HG03558 (cell line): ENCODE measurements around the gene HOXB4.

Source experiments
- ATAC-seq: cut with Tn5 transposase; IDR thresholded peaks from one replicate; pipeline ENCODE4 v1.9.1; 2021; ENCODE audit warnings: moderate number of reproducible peaks; ENCODE audit not compliant: unreplicated experiment; ENCODE audit errors: extremely low read depth

Gene HOXB4

DNA sequence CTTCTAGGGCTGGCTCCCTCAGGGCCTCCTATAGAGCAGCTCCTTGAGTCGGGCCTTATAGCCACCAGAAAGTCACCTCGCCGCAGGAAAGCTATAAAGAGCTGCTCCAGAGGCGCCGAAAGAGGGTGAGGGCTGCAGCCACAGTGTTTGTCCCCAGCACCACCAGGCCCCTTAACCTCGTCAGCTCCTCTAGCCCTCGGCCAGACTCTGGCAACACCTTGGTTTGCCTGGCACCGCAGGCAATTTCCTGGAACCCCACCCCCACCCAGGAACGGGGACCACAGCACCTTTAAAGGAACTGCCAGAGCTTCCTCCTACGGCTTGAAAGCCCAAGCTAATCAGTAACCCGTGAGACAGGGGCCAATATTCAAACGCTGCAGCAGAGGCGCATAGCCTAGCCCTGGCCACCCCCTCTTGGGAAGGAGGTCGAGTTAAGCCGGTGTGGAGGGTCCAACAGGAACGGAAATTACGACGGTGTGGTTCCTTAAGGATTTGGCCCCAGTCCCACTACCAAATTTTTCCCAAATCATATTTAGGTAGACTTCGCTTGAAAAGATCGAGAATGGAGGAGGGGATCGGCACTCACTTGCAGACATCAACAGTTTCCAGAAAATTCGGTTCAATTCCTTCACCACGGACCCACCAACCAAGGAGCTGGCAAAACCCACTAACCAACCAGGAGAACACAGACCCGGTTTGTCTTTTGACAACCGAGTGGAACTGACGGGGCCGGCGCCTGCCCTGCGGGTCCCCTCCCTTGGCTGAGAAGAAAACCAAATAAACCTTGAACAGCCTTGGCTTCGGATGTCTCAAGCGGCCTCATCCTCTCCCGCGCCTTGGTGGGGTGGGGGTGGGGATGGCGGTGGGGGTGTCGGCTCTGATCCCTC lies 23.6 kb upstream of the HOXB4 start:
- ATAC-seq: no peak

GRCh38 chr17:48601207-48601538 lies 23.0 kb upstream of the HOXB4 start:
- ATAC-seq: no peak

GRCh38 chr17:48600244-48601098 lies 22.3 kb upstream of the HOXB4 start:
- no peak for ATAC-seq

DNA sequence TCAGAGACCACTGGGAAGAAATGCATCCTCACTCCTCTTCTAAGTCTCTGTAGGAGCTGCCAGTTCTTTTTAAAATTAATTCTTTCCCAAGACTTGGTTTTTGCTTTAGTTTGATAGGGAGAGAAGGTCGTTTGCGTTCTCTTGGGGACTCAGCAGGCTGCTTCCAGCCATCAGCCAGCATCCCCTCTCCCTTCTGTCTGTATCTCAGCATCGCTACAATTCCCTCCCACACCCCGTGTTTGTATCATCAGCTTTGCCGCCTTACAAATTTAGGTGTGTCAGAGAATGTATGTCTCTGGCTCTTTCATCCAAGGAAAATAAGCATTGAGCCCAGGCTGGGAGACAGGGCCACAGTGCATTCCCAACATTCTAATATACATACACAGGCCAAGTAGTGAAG lies 21.2 kb upstream of the HOXB4 start:
- ATAC-seq: no peak

DNA sequence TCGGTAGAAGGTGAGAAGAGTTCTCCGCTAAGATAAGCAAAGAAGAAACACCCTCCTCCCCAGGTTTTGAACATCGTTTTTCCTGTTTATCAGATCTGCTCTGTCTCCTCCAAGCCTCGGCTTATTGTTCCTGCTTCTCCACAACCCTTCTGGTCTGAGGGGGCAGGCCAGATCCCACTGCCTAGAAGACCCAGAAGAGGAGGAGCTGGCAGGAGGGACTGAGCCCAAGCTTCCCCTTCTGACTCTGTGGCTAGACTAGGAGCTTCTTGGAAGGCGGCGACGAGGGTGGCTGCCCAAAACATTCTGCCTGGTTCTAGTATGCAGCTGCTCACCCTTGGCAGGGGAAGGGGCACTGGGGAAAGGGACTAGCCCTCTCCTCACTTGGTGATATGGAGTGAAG lies 20.6 kb upstream of the HOXB4 start:
- ATAC-seq: no peak

DNA sequence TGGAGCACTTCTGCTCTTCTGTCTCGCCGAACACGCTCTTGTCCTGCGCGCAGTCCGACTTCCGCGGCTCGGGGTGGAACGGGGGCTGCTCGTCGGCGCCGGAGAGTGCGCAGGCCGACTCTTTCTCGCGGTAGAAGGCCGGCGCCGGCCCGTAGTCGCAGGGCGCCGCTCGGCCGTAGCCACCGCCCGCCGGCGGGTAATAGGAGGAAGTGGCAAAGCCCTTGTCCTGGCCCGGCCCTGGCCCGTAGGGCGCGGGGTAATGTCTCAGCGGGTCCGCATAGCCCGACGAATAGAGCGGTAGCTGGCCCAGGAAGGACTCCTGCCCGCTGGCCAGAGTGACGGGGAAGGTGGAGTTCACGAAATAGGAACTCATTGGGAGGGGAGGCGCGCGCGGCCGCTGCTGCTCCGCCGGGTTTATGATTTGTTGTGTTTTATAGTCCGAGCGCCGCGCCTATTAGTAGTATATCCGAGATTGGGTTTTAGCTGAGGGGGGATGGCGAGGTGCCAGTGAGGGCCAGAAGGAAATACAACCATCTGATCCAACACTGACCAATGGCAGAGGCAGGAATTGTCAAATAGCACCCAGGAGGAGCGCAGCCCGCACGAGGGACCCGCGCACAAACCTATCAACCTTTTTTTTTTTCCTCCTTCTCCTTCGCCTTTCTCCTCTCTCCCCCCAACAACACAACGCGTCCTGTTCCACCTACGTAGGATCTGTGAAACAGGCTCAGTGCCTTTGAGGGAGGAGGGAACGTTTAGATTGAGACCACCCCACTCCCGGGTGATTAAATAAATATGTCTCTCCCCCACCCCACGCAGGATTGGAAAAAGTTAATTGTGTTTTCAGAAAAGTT lies 19.9 kb upstream of the HOXB4 start:
- ATAC-seq: no peak

- ATAC-seq: no peak
These were observed 19.3 kb upstream of the HOXB4 start for GRCh38 chr17:48597528-48597777.

DNA sequence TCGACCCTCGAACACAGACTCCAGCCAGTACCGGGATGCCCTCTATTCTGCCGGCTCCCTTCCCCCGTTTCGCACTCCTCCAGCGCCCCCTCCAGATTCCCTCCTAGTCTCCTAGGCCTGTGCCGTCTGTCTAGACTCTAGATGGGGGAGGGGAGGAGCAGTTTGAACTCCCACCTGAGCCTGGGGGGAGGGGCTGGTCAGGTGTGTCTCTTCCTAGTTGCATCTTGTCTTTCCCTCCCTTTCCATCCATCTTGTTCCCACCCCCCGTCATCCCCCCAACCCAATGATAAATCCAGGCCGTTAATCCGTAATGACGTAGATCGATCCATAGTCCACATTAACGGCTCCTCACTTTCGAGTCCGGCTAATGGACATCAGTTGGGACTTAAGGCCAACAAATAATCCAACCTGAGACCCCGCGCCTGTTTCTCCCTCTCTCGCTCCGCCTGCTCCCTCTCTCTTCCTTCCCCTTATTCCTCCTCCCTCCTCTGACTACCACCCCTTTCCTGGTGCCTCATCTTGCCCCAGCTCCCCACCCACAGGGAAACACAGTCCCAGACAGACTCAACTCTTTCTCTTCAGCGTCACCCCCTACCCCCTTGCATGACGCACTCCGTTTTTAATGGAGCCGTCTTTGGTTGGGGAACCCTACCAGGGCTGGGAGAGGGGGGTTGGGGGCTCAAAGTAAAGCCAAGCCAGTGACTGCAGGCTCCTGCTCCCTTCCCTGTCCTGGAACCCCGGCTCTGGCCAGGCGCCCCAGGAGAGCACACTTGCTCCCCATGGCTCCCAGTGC lies 18.8 kb upstream of the HOXB4 start:
- ATAC-seq: no peak

DNA sequence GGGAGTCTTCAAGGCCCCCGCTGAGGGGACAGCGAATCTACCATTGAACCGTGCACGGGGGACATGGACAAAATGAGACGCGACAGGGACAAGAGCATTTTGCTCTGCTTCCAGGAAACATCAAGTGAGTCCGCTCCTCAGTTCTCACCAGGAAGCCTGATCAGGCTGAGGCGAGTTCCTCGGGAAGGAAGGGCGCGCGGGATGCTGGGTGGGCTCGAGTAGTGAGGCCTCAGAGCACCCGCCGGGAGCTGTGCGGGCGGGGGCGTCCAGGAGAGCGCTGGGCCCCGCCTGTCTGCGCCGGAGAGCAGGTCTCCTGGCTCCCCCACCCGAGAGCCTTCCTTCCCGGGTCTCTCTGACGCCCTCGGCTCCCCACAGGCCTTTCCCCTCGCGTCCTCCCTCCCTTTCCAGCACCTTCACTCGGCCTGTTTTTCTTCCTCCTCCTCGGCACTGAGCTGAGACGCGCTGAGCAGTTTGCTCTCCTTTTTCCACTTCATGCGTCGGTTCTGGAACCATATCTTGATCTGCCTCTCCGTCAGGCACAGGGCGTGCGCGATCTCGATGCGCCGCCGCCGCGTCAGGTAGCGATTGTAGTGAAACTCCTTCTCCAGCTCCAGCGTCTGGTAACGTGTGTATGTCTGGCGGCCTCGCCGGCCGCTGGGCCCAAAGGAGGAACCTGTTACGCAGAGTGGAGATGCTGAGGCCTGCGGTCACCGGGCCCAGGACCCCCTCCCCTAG lies 18.0 kb upstream of the HOXB4 start:
- ATAC-seq: no peak

- no peak for ATAC-seq
These were observed 17.3 kb upstream of the HOXB4 start for GRCh38 chr17:48595278-48595999.

GRCh38 chr17:48594538-48595277 lies 16.6 kb upstream of the HOXB4 start:
- ATAC-seq: no peak

DNA sequence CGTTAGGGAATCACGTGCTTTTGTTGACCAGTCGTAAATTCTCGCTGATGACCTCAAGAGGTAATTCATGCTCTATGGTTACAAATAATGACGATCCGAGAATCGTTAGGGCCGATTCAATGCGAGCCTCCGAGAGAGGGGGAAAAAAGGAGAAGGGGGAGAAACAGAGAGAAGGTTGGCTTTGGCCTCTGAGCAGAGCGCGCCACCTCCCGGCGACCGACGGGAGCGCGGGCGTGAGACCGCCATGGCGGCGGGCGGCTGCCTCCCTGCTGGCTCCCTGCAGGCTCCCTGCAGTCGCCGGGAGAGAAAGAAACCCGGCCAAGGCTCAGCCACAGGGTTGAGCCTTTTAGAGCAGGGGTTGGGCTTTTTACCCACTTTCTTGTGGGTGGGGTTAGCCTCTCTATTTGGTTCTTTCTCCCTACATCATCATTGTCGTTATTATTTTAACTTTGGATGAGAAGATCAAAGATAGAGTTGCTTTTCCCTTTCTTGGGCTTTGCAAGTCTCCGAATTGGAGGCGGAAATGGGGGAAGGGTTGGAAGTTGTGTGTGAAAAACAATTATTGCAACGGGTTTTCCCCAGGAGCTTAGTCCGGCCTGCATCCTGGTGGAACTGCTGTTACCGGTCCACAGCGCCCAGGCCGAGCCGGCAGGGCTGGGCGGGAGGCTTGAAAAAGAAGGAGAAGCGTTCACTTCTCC lies 15.8 kb upstream of the HOXB4 start:
- no peak for ATAC-seq

DNA sequence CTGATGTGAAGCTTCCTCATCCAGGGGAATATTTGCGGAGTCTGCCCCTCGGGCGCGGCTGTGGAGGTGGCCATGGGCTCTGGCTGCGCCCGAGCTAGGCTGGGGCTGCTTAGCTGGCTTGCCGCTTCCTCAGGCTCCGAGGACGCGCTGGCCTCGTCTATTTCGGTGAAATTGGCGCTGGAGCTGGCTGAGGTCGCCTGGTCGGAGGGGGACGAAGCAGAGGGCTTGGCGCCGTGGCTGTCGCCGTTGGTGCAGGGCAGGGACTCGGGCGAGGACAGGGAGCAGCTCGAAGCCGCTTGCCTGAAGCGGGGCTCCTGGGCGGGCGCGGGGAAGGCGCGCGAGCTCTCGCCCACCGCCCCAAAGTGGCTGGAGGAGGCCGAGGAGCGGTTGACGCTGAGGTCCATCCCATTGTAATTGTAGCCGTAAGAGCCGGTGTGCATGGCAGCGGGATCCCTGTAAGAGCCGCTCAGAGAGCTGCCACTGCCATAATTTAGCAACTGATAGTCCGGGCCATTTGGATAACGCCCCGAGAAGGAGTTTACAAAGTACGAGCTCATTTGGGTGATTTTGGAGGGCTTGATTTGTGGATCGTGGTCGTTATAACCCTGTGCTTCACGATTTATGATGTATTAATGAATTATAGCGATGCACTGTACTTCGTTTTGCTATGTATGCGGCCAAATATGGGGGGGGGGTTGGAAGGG lies 15.1 kb upstream of the HOXB4 start, which contains the start of gene HOXB5:
Gene HOXB5 (minus strand): TSS at position 654 of the 704 bp plus-strand sequence. CDS start 97 bp downstream, at position 557.
- no peak for ATAC-seq

- ATAC-seq: no peak
These were observed 14.4 kb upstream of the HOXB4 start for GRCh38 chr17:48592577-48592976.

- ATAC-seq: no peak
These were observed 13.9 kb upstream of the HOXB4 start for GRCh38 chr17:48592057-48592514.

DNA sequence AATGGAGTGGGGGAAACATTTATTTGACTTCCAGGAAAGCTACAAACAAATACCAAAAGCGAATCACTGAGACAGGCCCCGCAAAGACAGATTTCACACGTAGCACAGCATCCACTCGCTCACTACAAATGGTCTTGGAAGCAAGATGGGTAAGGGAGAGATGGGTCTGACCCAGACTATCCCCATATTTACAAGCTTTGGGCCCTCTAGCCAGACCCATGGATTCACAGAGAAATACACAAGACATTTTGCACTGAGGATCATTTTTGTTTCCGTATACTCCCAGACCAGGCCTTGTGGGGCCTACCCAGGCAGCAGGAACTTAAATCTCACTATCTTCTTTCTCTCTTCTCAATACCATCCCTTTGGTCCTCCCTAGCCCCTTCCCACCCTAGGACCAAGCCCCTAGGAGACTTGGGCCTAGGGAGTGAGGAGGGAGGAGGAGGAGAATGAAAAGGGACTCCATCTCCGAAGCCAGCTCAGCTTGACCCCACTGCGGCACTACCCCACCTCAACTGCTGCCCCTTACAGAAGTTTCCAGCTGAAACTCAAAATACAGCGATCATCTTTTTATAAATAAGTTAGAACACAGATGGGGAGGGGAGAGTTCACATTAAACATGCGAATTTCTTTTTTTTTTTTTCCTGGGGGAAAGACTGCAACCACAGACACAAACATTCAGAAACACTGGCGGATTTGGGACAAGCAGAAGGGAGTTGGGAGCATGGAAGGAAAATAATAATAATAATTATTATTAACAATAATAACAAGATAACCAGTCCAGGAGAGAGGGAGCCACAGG lies 13.3 kb upstream of the HOXB4 start:
- ATAC-seq: no peak
